Uterus (tissue), 2 donors: Measurements from ENCODE around the gene ABI3BP.

Experiments used
- CTCF ChIP-seq, 4 experiments: fragments of 200-600 bp in 2 of 4; fragments of 450-650 bp in 2 of 4; sonication (generic) in 2 of 4; IDR thresholded peaks; one replicate each; pipeline ENCODE4 v1.5.1; 2016 to 2019; ENCODE audit warnings: antibody characterized with exemption in 4 of 4, mild to moderate bottlenecking in 2 of 4, moderate library complexity in 1 of 4
- POLR2A ChIP-seq, 2 donors: fragments of 450-650 bp; IDR thresholded peaks; one replicate each; pipeline ENCODE4 v1.6.1; 2016; ENCODE audit warnings: antibody characterized with exemption in 2 of 2, mild to moderate bottlenecking in 1 of 2, moderate library complexity in 1 of 2

GRCh38 chr3:100844063-100844936 lies 148.9 kb downstream of the ABI3BP start:
- TF ChIP-seq CTCF (IDR thresholded peaks at IDR 0.05): no peak
- no peak for TF ChIP-seq POLR2A (IDR thresholded peaks at IDR 0.05)
